Endothelial cell of umbilical vein (primary cell): Measurements from ENCODE around the gene CACNA1C. TPM values are rescaled to one million over a fixed set of nuclear protein-coding genes. Genes with fewer than 3 reads are reported as not detected.

Source experiments
- BruUV-seq: library from RNA; stranded (reverse); fragments of 400-500 nt; replicated peaks from 2 replicates; lab custom pipeline; 2021; lab: Mats Ljungman, UMichigan
- CTCF ChIA-PET: fragments of 300-600, 350-600 bp; sonication (Branson Sonifier 250); formaldehyde crosslinking; loops from one replicate; lab custom pipeline; 2021; ENCODE audit warnings: antibody characterized with exemption, inconsistent platforms; lab: Charles Lee
- POLR2A ChIA-PET: fragments of 300-600, 350-600 bp; sonication (Branson Sonifier 250); formaldehyde crosslinking; loops from one replicate; lab custom pipeline; 2021; ENCODE audit warnings: antibody characterized with exemption, inconsistent platforms; lab: Charles Lee
- DNase-seq: peaks from one replicate; pipeline ENCODE4 v3.0.0-alpha.2; 2011; ENCODE audit warnings: low read depth, low spot score
- FAIRE-seq: peaks from 2 replicates; lab custom pipeline; 2011; peaks lifted over from hg19 to GRCh38; lab: Jason Lieb, UNC
- H2AFZ ChIP-seq: 2 replicates; pipeline ENCODE4 v1.6.0; 2012; ENCODE audit warnings: low read depth, low read length, control low read depth, inconsistent platforms
- H3K27ac ChIP-seq: 2 replicates; pipeline ENCODE4 v1.5.1; 2011; ENCODE audit warnings: low read depth, mild to moderate bottlenecking, control low read depth, low read length, moderate library complexity; ENCODE audit not compliant: insufficient read depth
- H3K27me3 ChIP-seq, 2 experiments: 2 replicates each; pipeline versions ENCODE4 v1.6.0 to v1.6.1; 2011; ENCODE audit warnings: low read length in 2 of 2, mixed read lengths in 1 of 2; ENCODE audit not compliant: control insufficient read depth in 2 of 2, insufficient read depth in 2 of 2
- H3K36me3 ChIP-seq, 2 experiments: 2 replicates in 1 of 2; 3 replicates in 1 of 2; pipeline ENCODE4 v1.5.1; 2011; ENCODE audit warnings: low read length in 2 of 2, mild to moderate bottlenecking in 1 of 2, moderate library complexity in 1 of 2; ENCODE audit not compliant: control insufficient read depth in 2 of 2, insufficient read depth in 2 of 2; ENCODE audit errors: extremely low read depth in 1 of 2
- H3K4me1 ChIP-seq: 3 replicates; pipeline ENCODE4 v1.5.1; 2011; ENCODE audit warnings: mild to moderate bottlenecking, low read length; ENCODE audit not compliant: control insufficient read depth, insufficient read depth; ENCODE audit errors: extremely low read depth
- H3K4me2 ChIP-seq: 2 replicates; pipeline ENCODE4 v1.6.1; 2011; ENCODE audit warnings: low read length, control low read depth, mixed read lengths; ENCODE audit not compliant: insufficient read depth
- H3K4me3 ChIP-seq, 3 experiments: fragments of 200-600 bp in 1 of 3; sonication (generic), shearing (Covaris generic) in 1 of 3; replicated peaks in 1 of 3; 2 replicates each; pipeline ENCODE4 v1.5.1; 2011 to 2016; ENCODE audit warnings: control low read depth in 3 of 3, low read length in 3 of 3, mild to moderate bottlenecking in 2 of 3, inconsistent platforms in 1 of 3, low read depth in 1 of 3, moderate library complexity in 1 of 3; ENCODE audit not compliant: insufficient read depth in 1 of 3
- H3K79me2 ChIP-seq: 2 replicates; pipeline ENCODE4 v1.6.0; 2012; ENCODE audit warnings: low read length, inconsistent platforms; ENCODE audit not compliant: control insufficient read depth, insufficient read depth
- H3K9ac ChIP-seq: replicated peaks from 2 replicates; pipeline ENCODE3; 2011; ENCODE audit warnings: low read length, control low read depth; ENCODE audit not compliant: insufficient read depth; ENCODE audit errors: extremely low read depth
- H3K9me1 ChIP-seq: replicated peaks from 3 replicates; pipeline ENCODE4 v1.6.0; 2011; ENCODE audit warnings: mild to moderate bottlenecking, low read length; ENCODE audit not compliant: control insufficient read depth, insufficient read depth; ENCODE audit errors: extremely low read depth
- H3K9me3 ChIP-seq: replicated peaks from 2 replicates; pipeline ENCODE4 v1.5.1; 2012; ENCODE audit warnings: low read length, inconsistent platforms; ENCODE audit not compliant: control insufficient read depth, insufficient read depth
- H4K20me1 ChIP-seq: replicated peaks from 2 replicates; pipeline ENCODE3; 2011; ENCODE audit warnings: mild to moderate bottlenecking, low read length; ENCODE audit not compliant: control insufficient read depth, insufficient read depth; ENCODE audit errors: extremely low read depth
- CTCF ChIP-seq, 2 donors: IDR thresholded peaks; 1 replicate in 1 of 2; 2 replicates in 1 of 2; pipeline ENCODE4 v1.5.1; 2011; ENCODE audit warnings: low read length in 2 of 2, mild to moderate bottlenecking in 2 of 2, moderate library complexity in 2 of 2, control low read depth in 1 of 2, inconsistent platforms in 1 of 2, low read depth in 1 of 2; ENCODE audit not compliant: insufficient read depth in 1 of 2; ENCODE audit errors: extremely low read depth in 1 of 2
- EZH2 ChIP-seq: IDR thresholded peaks from 2 replicates; pipeline ENCODE4 v1.6.1; 2012; ENCODE audit warnings: borderline replicate concordance, low read depth, mild to moderate bottlenecking, moderate library complexity, low read length, inconsistent platforms; ENCODE audit not compliant: severe bottlenecking
- FOS ChIP-seq: IDR thresholded peaks from 2 replicates; pipeline ENCODE4 v1.6.1; 2011; ENCODE audit warnings: mild to moderate bottlenecking, low read length, moderate library complexity, borderline replicate concordance; ENCODE audit not compliant: insufficient read depth
- GATA2 ChIP-seq: IDR thresholded peaks from 2 replicates; pipeline ENCODE4 v1.7.0; 2011; ENCODE audit warnings: low read depth, mild to moderate bottlenecking, moderate library complexity, mixed read lengths, low read length; ENCODE audit not compliant: insufficient read length, insufficient read depth
- JUN ChIP-seq: IDR thresholded peaks from 2 replicates; pipeline ENCODE4 v1.6.1; 2011; ENCODE audit warnings: borderline replicate concordance, low read depth; ENCODE audit not compliant: insufficient read length, insufficient read depth
- MAX ChIP-seq: IDR thresholded peaks from 2 replicates; pipeline ENCODE4 v1.6.1; 2011; ENCODE audit not compliant: insufficient read depth, insufficient read length
- MYC ChIP-seq: IDR thresholded peaks from one replicate; pipeline ENCODE4 v1.6.1; 2011; ENCODE audit warnings: mild to moderate bottlenecking, low read depth, low read length
- POLR2A ChIP-seq: IDR thresholded peaks from 2 replicates; pipeline ENCODE4 v1.6.1; 2012; ENCODE audit warnings: low read depth, mild to moderate bottlenecking, control low read depth, low read length
- POLR2AphosphoS5 ChIP-seq: IDR thresholded peaks from 2 replicates; pipeline ENCODE4 v1.6.1; 2012; ENCODE audit warnings: low read depth, mild to moderate bottlenecking, control low read depth, low read length, moderate library complexity; ENCODE audit not compliant: insufficient read depth
- dilution Hi-C: fragments of 300-500 bp; cut with MboI; formaldehyde crosslinking; loops from one replicate; pipeline ENCODE4 v1.15.0; 2019; ENCODE audit warnings: low sequenced_read_pairs; ENCODE audit not compliant: extremely low pct_ligation_motif_present
- intact Hi-C: fragments of 100-400 bp; cut with micrococcal nuclease; formaldehyde crosslinking; loops from one replicate; pipeline ENCODE4 v1.10.0; 2022
- polyA plus RNA-seq, 4 experiments: library from polyadenylated mRNA; depleted of rRNA in 3 of 4; stranded (reverse) in 3 of 4; unstranded in 1 of 4; fragments of >200 nt; gene quantifications; 2 replicates each; pipeline versions ENCODE4 v1.2.1 to v1.2.3, GENCODE V29; 2011 to 2012; ENCODE audit warnings: missing spikeins in 1 of 4
- total RNA-seq: library from RNA; stranded (reverse); gene quantifications from 2 replicates; pipeline ENCODE4 v1.2.3, GENCODE V29; 2021

The CACNA1C gene
- total and polyA plus RNA-seq, 2 donors (not counting 3 experiments of a cell fraction or from before 2014, with no cell fraction given), result not detected

- no peak overlapping the region for H3K9ac ChIP-seq
- no peak overlapping the region for H3K27ac ChIP-seq
- H3K4me3 ChIP-seq, result no peak overlapping the region
- no peaks in the 10 kb centered on the region for H3K4me1 ChIP-seq
- no peaks in the 10 kb centered on the region for H3K36me3 ChIP-seq
- TF ChIP-seq FOS (no peak), MAX (no peak), JUN (no peak), MYC (no peak), GATA2 (no peak)
- BruUV-seq, result no TSS peak
- no peak overlapping the region for H3K4me2 ChIP-seq
- H3K79me2 ChIP-seq, result no peaks in the 10 kb centered on the region
- no peaks in the 10 kb centered on the region for H3K27me3 ChIP-seq
- no peaks in the 10 kb centered on the region for H3K9me1 ChIP-seq
- intact Hi-C loops (no loop called here), dilution Hi-C loops (no loop called here)
- H4K20me1 ChIP-seq, result no peaks in the 10 kb centered on the region
- no peak overlapping the region for H2AFZ ChIP-seq
- DNase-seq (no peak), FAIRE-seq (no peak)
- CTCF ChIA-PET, result no interaction called here
- POLR2A ChIA-PET, result no interaction called here
- no peaks in the 10 kb centered on the region for H3K9me3 ChIP-seq
Measured at GRCh38 chr12:2462087-2462486, 409.3 kb downstream of the CACNA1C start.

GRCh38 chr12:2463719-2464118 is 410.9 kb downstream of the CACNA1C start:
- POLR2A ChIA-PET, result no interaction called here

More at GRCh38 chr12:2463719-2464118, 410.9 kb downstream of the CACNA1C start:
- no peak overlapping the region for H3K4me3 ChIP-seq
- H3K79me2 ChIP-seq, result no peaks in the 10 kb centered on the region
- no peaks in the 10 kb centered on the region for H4K20me1 ChIP-seq
- H3K9me3 ChIP-seq, result no peaks in the 10 kb centered on the region
- BruUV-seq, result no TSS peak
- no peaks in the 10 kb centered on the region for H3K9me1 ChIP-seq
- dilution Hi-C loops (no loop called here), intact Hi-C loops (no loop called here)
- H3K27me3 ChIP-seq, result no peaks in the 10 kb centered on the region
- H3K27ac ChIP-seq, result no peak overlapping the region
- no peaks in the 10 kb centered on the region for H3K36me3 ChIP-seq
- no peak overlapping the region for H3K9ac ChIP-seq
- no peak overlapping the region for H2AFZ ChIP-seq
- no peak overlapping the region for H3K4me2 ChIP-seq
- DNase-seq (no peak), FAIRE-seq (no peak)
- no peaks in the 10 kb centered on the region for H3K4me1 ChIP-seq
- TF ChIP-seq JUN (no peak), EZH2 (no peak), POLR2AphosphoS5 (no peak), GATA2 (no peak), CTCF (IDR thresholded peaks at IDR 0.05; ENCODE audit: extremely low read depth in 1 of 2, insufficient read depth in 1 of 2, low read depth in 1 of 2, low read length in 2 of 2) (no peak), MAX (no peak), MYC (no peak), FOS (no peak), POLR2A (no peak)
- CTCF ChIA-PET, result no interaction called here
